Glutamatergic neuron (in vitro differentiated cells): ENCODE measurements around the gene EFNA2. TPM values are rescaled to one million over a fixed set of nuclear protein-coding genes. Genes with fewer than 3 reads are reported as not detected.

ENCODE experiments used
- DNase-seq: peaks from one replicate; pipeline ENCODE4 v3.0.0; 2022
- H3K27ac Mint-ChIP-seq: one replicate; pipeline ENCODE4 v1.8.0; 2020; ENCODE audit warnings: mild to moderate bottlenecking, mixed read lengths, inconsistent platforms; ENCODE audit not compliant: unreplicated experiment
- H3K27me3 Mint-ChIP-seq: one replicate; pipeline ENCODE4 v1.8.0; 2020; ENCODE audit warnings: mild to moderate bottlenecking, moderate library complexity, mixed read lengths, inconsistent platforms; ENCODE audit not compliant: unreplicated experiment
- H3K36me3 Mint-ChIP-seq: one replicate; pipeline ENCODE4 v1.8.0; 2020; ENCODE audit warnings: mild to moderate bottlenecking, mixed read lengths, inconsistent platforms; ENCODE audit not compliant: unreplicated experiment
- H3K4me1 Mint-ChIP-seq: one replicate; pipeline ENCODE4 v1.8.0; 2020; ENCODE audit warnings: mild to moderate bottlenecking, low read depth, mixed read lengths, inconsistent platforms; ENCODE audit not compliant: unreplicated experiment
- H3K4me3 Mint-ChIP-seq: one replicate; pipeline ENCODE4 v1.8.0; 2020; ENCODE audit warnings: mild to moderate bottlenecking, mixed read lengths, inconsistent platforms; ENCODE audit not compliant: unreplicated experiment
- H3K9me3 Mint-ChIP-seq: one replicate; pipeline ENCODE4 v1.8.0; 2020; ENCODE audit warnings: mild to moderate bottlenecking, moderate library complexity, mixed read lengths, inconsistent platforms; ENCODE audit not compliant: unreplicated experiment
- CTCF ChIP-seq: fragments of 200-600 bp; sonication (generic); IDR thresholded peaks from one replicate; pipeline ENCODE4 v1.5.0; 2021; ENCODE audit not compliant: partially characterized antibody, unreplicated experiment
- total RNA-seq: library from RNA; stranded (reverse); fragmentation: NEBNext Ultra II Directional; extraction: Animal tissue kit (Norgen Biotek cat#: 25700); gene quantifications from one replicate; pipeline ENCODE4 v1.2.1, GENCODE V29; 2021; ENCODE audit not compliant: unreplicated experiment

The EFNA2 gene
- total RNA-seq, 1 donor from 2014 or later: 61.4 TPM

- TF ChIP-seq CTCF: peak; percentile 96
- peak overlapping the region; percentile 11 for H3K4me3 Mint-ChIP-seq
- H3K27me3 Mint-ChIP-seq: peaks cover 15% of the 10 kb centered on the region
- no peaks in the 10 kb centered on the region for H3K36me3 Mint-ChIP-seq
- H3K4me1 Mint-ChIP-seq: peaks cover 8% of the 10 kb centered on the region
- peak; percentile 89 for DNase-seq
- H3K27ac Mint-ChIP-seq: peak overlapping the region; percentile 94
- peaks cover 5% of the 10 kb centered on the region for H3K9me3 Mint-ChIP-seq
These were observed 5.8 kb upstream of the EFNA2 start for GRCh38 chr19:1279782-1280341.

GRCh38 chr19:1280636-1281568, 4.8 kb upstream of the EFNA2 start:
- TF ChIP-seq CTCF: no peak
- Mint-ChIP-seq H3K36me3 (no peaks in the 10 kb centered on the region), H3K27me3 (peaks cover 17% of the 10 kb centered on the region), H3K4me3 (peak overlapping the region; percentile 64), H3K4me1 (peaks cover 8% of the 10 kb centered on the region), H3K27ac (peak overlapping the region; percentile 94), H3K9me3 (peaks cover 6% of the 10 kb centered on the region)
- no peak for DNase-seq

GRCh38 chr19:1281569-1282287, 3.9 kb upstream of the EFNA2 start:
- Mint-ChIP-seq H3K9me3 (peaks cover 6% of the 10 kb centered on the region), H3K27me3 (peaks cover 17% of the 10 kb centered on the region), H3K27ac (peak overlapping the region; percentile 12), H3K4me3 (no peak overlapping the region), H3K36me3 (no peaks in the 10 kb centered on the region), H3K4me1 (peaks cover 8% of the 10 kb centered on the region)
- no peak for DNase-seq
- TF ChIP-seq CTCF: no peak

GRCh38 chr19:1282588-1283206, 3.0 kb upstream of the EFNA2 start:
- Mint-ChIP-seq H3K4me1 (peaks cover 8% of the 10 kb centered on the region), H3K4me3 (no peak overlapping the region), H3K27me3 (peaks cover 17% of the 10 kb centered on the region), H3K27ac (no peak overlapping the region), H3K9me3 (peaks cover 6% of the 10 kb centered on the region), H3K36me3 (no peaks in the 10 kb centered on the region)
- DNase-seq: no peak
- TF ChIP-seq CTCF: no peak
